ENCODE results near the gene CHTF18. TPM values are rescaled to one million over a fixed set of nuclear protein-coding genes. Genes with fewer than 3 reads are reported as not detected.

Gene CHTF18
- total RNA-seq, 4 donors from 2014 or later: 5.0 to 17.8 (median 7.3) TPM

- no peak for DNase-seq
- 24 to 26% methylated on average over 9 to 10 of the region's 16 CpGs for WGBS, 2 donors
- H3K9me3 ChIP-seq: no peaks in the 10 kb centered on the region
- H3K27ac ChIP-seq: no peak overlapping the region
- no peaks in the 10 kb centered on the region for H3K36me3 ChIP-seq
- H3K4me3 ChIP-seq: no peak overlapping the region
- no peak for TF ChIP-seq POLR2A (IDR thresholded peaks at IDR 0.05)
- TF ChIP-seq, protein P1, sequence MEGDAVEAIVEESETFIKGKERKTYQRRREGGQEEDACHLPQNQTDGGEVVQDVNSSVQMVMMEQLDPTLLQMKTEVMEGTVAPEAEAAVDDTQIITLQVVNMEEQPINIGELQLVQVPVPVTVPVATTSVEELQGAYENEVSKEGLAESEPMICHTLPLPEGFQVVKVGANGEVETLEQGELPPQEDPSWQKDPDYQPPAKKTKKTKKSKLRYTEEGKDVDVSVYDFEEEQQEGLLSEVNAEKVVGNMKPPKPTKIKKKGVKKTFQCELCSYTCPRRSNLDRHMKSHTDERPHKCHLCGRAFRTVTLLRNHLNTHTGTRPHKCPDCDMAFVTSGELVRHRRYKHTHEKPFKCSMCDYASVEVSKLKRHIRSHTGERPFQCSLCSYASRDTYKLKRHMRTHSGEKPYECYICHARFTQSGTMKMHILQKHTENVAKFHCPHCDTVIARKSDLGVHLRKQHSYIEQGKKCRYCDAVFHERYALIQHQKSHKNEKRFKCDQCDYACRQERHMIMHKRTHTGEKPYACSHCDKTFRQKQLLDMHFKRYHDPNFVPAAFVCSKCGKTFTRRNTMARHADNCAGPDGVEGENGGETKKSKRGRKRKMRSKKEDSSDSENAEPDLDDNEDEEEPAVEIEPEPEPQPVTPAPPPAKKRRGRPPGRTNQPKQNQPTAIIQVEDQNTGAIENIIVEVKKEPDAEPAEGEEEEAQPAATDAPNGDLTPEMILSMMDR (IDR thresholded peaks at IDR 0.05): no peak
- H3K4me1 ChIP-seq: peaks cover 2 to 9% (median 2%) of the 10 kb centered on the region in 3 donors
- intact Hi-C loops (cut with DNase I): no loop called here
- H3K27me3 ChIP-seq: peaks cover 0 to 88% (median 2%) of the 10 kb centered on the region in 4 donors
Measured at GRCh38 chr16:777826-778225, 10.6 kb upstream of the CHTF18 start.

- intact Hi-C loops (cut with DNase I): no loop called here
- Histone ChIP-seq H3K4me3 (no peak overlapping the region), H3K36me3 (no peaks in the 10 kb centered on the region), H3K27me3 (peaks cover 0 to 94% (median 2%) of the 10 kb centered on the region in 4 donors), H3K9me3 (no peaks in the 10 kb centered on the region), H3K4me1 (peaks cover 7 to 15% (median 9%) of the 10 kb centered on the region in 3 donors), H3K27ac (no peak overlapping the region)
- WGBS, 2 donors: 72 to 75% methylated on average over 8 to 9 of the region's 11 CpGs
- TF ChIP-seq POLR2A (IDR thresholded peaks at IDR 0.05): no peak
- TF ChIP-seq, protein P1 (IDR thresholded peaks at IDR 0.05): no peak
- no peak for DNase-seq
Measured at GRCh38 chr16:778447-778846, 10.0 kb upstream of the CHTF18 start.

DNA sequence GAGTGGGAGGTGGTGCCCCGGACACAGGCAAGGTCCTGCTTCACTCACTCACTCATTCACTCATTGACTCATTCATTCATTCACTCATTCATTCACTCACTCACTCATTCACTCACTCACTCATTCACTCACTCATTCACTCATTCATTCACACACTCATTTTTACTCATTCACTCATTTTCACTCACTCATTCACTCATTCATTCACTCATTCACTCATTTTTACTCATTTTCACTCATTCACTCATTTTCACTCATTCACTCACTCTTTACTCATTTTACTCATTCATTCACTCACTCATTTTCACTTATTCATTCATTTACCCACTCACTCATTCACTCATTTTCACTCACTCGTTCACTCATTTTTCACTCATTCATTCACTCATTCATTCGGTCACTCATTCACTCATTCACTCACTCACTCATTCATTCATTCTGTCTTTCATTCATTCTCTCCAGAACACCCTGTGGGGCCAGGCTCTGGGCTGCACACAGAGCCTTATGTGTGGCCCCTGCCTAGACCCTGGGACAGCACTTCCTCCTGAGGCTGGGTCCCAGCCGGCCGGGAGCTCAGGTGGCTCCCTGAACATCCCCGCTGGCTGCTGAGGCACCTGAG lies 9.4 kb upstream of the CHTF18 start:
- Histone ChIP-seq H3K36me3 (no peaks in the 10 kb centered on the region), H3K4me3 (no peak overlapping the region), H3K27ac (no peak overlapping the region), H3K9me3 (no peaks in the 10 kb centered on the region), H3K27me3 (peaks cover 0 to 94% (median 2%) of the 10 kb centered on the region in 4 donors), H3K4me1 (peaks cover 12 to 21% (median 14%) of the 10 kb centered on the region in 3 donors)
- intact Hi-C loops (cut with DNase I): no loop called here
- DNase-seq: no peak
- TF ChIP-seq POLR2A (IDR thresholded peaks at IDR 0.05): no peak
- TF ChIP-seq, protein P1 (IDR thresholded peaks at IDR 0.05): no peak
- WGBS, 2 donors: 76 to 87% methylated on average over 3 to 5 of the region's 6 CpGs

DNA sequence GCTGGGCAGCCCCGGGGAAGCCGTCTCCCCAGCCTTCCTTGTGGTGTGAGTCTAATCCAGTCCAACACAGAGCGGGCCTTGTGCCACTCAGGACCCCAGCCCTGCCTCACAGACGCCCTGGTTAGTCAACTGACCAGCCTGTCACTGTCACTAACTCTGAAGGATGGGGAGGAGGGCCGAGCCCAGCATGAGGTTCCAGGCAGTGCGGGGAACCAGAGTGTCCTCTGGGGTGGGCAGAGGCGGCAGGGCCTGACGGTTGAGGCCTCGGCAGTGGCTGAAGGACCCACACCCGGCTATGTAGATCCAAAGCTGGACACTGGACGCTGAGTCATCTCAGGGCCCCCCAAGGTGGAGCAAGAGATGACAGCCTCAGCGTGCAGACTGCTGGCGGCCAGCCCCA lies 8.9 kb upstream of the CHTF18 start:
- Histone ChIP-seq H3K4me3 (no peak overlapping the region), H3K27ac (no peak overlapping the region), H3K4me1 (peaks cover 12 to 22% (median 15%) of the 10 kb centered on the region in 3 donors), H3K9me3 (no peaks in the 10 kb centered on the region), H3K27me3 (peaks cover 0 to 89% (median 2%) of the 10 kb centered on the region in 4 donors), H3K36me3 (no peaks in the 10 kb centered on the region)
- intact Hi-C loops (cut with DNase I): no loop called here
- no peak for DNase-seq
- TF ChIP-seq POLR2A (IDR thresholded peaks at IDR 0.05): no peak
- TF ChIP-seq, protein P1 (IDR thresholded peaks at IDR 0.05): no peak
- WGBS, 2 donors: 80% methylated on average over 2 of the region's 13 CpGs; no CpG with 5 or more reads in 1 of the 2 donors

DNA sequence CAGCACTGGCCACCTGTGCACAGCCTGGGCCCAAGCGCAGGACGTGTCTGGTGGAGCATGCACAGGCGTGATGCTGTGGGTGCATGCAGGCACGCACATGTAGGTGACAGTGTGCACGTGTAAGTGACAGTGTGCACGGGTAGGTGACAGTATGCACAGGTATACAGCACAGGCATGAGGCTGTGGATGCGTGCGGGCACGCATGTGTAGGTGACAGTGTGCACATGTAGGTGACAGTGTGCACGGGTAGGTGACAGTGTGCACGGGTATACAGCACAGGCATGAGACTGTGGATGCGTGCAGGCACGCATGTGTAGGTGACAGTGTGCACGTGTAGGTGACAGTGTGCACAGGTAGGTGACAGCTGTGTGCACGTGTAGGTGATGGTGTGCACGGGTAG lies 8.1 kb upstream of the CHTF18 start:
- peaks cover 0 to 81% (median 2%) of the 10 kb centered on the region in 4 donors for H3K27me3 ChIP-seq
- no peaks in the 10 kb centered on the region for H3K36me3 ChIP-seq
- DNase-seq: no peak
- no peak overlapping the region for H3K27ac ChIP-seq
- WGBS, 2 donors: 67 to 79% methylated on average over 13 of the region's 16 CpGs
- H3K4me1 ChIP-seq: peaks cover 12 to 25% (median 15%) of the 10 kb centered on the region in 3 donors
- no peak for TF ChIP-seq POLR2A (IDR thresholded peaks at IDR 0.05)
- TF ChIP-seq, protein P1 (IDR thresholded peaks at IDR 0.05): no peak
- intact Hi-C loops (cut with DNase I): no loop called here
- H3K4me3 ChIP-seq: no peak overlapping the region
- no peaks in the 10 kb centered on the region for H3K9me3 ChIP-seq

All from esophagus squamous epithelium (tissue), 5 donors.